A549 (cell line): ENCODE measurements around the gene DMP1.
"Not testable (repeated sequence)": the region's sequence is repeated elsewhere in the genome, so short reads cannot be mapped to it uniquely, and the experiment has no call there.

Source experiments
- ATOH8 ChIP-seq: fragments of 250-450 bp; sonication (Bioruptor Pico); IDR thresholded peaks from 2 replicates; pipeline ENCODE4 v1.5.0; 2020; ENCODE audit warnings: low read depth, mild to moderate bottlenecking, moderate library complexity
- CTCF ChIP-seq: fragments of >200 bp; sonication (Bioruptor Twin); formaldehyde crosslinking; IDR thresholded peaks from 3 replicates; pipeline ENCODE4 v1.5.1; 2016
- ELK1 ChIP-seq: fragments of 150-350 bp; IDR thresholded peaks from 2 replicates; pipeline ENCODE4 v1.6.1; 2014; ENCODE audit warnings: low read depth, mild to moderate bottlenecking, low read length
- MAX ChIP-seq: IDR thresholded peaks from 2 replicates; pipeline ENCODE4 v1.6.1; 2012
- POLR2A ChIP-seq: IDR thresholded peaks from 2 replicates; pipeline ENCODE4 v1.6.1; 2012; ENCODE audit warnings: mild to moderate bottlenecking, low read length
- RARB ChIP-seq: fragments of 250-450 bp; sonication (Bioruptor Pico); IDR thresholded peaks from 2 replicates; pipeline ENCODE4 v1.8.0; 2021; ENCODE audit warnings: mild to moderate bottlenecking, moderate library complexity

GRCh38 chr4:87692060-87692459, 42.0 kb downstream of the DMP1 start:
- not testable (repeated sequence) for TF ChIP-seq POLR2A; ATOH8; CTCF; ELK1; MAX; RARB (CRISPR knock-in tag)
